Dermis microvascular lymphatic vessel endothelial cell (primary cell): ENCODE data around the gene BCAP31. TPM values are rescaled to one million over a fixed set of nuclear protein-coding genes. Genes with fewer than 3 reads are reported as not detected.
A peak's percentile ranks its signal among the peaks of the same experiment; 100 is the strongest.
"Not testable (repeated sequence)": the region's sequence is repeated elsewhere in the genome, so short reads cannot be mapped to it uniquely, and the experiment has no call there.

ENCODE experiments used
- DNase-seq, 2 donors: peaks; one replicate each; pipeline versions ENCODE4 v3.0.0 to v3.0.0-alpha.2; 2010; ENCODE audit warnings: low read depth in 2 of 2
- total RNA-seq: library from RNA; depleted of rRNA; stranded (reverse); fragments of >200 nt; gene quantifications from 2 replicates; pipeline ENCODE4 v1.2.1, GENCODE V29; 2014

BCAP31 gene
- total RNA-seq, 1 donor from 2014 or later = 341 TPM

GRCh38 chrX:153684467-153685155 lies 39.6 kb downstream of the BCAP31 start:
- DNase-seq = no peak

GRCh38 chrX:153683486-153683885 lies 40.7 kb downstream of the BCAP31 start:
- not testable (repeated sequence) for DNase-seq

- no peak for DNase-seq
These were observed 43.0 kb downstream of the BCAP31 start for GRCh38 chrX:153681175-153681574.

- DNase-seq = no peak
These were observed 49.9 kb downstream of the BCAP31 start for GRCh38 chrX:153674219-153674851.

- no peak for DNase-seq
These were observed 50.6 kb downstream of the BCAP31 start, which contains the start of gene PNCK for GRCh38 chrX:153673428-153674218. Gene PNCK, minus strand, starts transcription at chrX:153673813. Its CDS starts 737 bp downstream, at chrX:153673076.

GRCh38 chrX:153672531-153673427 lies 51.4 kb downstream of the BCAP31 start:
- no peak for DNase-seq

GRCh38 chrX:153671589-153672530 lies 52.3 kb downstream of the BCAP31 start:
- no peak for DNase-seq

GRCh38 chrX:153670748-153671588 lies 53.2 kb downstream of the BCAP31 start:
- no peak for DNase-seq

- no peak for DNase-seq
These were observed 54.1 kb downstream of the BCAP31 start for GRCh38 chrX:153669901-153670731.

- DNase-seq = peak in 1 of 2 donors; percentile 20
These were observed 54.9 kb downstream of the BCAP31 start for GRCh38 chrX:153669174-153669890.

- DNase-seq = no peak
These were observed 55.6 kb downstream of the BCAP31 start for GRCh38 chrX:153668423-153669173.

GRCh38 chrX:153667956-153668396 lies 56.2 kb downstream of the BCAP31 start:
- peak; percentile 24 to 58 for DNase-seq

- no peak for DNase-seq
These were observed 56.8 kb downstream of the BCAP31 start for GRCh38 chrX:153667281-153667955.

- no peak for DNase-seq
These were observed 58.4 kb downstream of the BCAP31 start for GRCh38 chrX:153665726-153666306.

- DNase-seq = peak in 1 of 2 donors; percentile 47
These were observed 61.9 kb downstream of the BCAP31 start for GRCh38 chrX:153662266-153662665.

GRCh38 chrX:153659268-153659667 lies 64.9 kb downstream of the BCAP31 start:
- no peak for DNase-seq
